CD14-positive monocyte (primary cell): ENCODE results near the gene DNAJC28. TPM values are rescaled to one million over a fixed set of nuclear protein-coding genes. Genes with fewer than 3 reads are reported as not detected.

ENCODE experiments used
- DNase-seq, 3 donors: peaks; one replicate each; pipeline ENCODE4 v3.0.0-alpha.2; 2011 to 2022
- H2AFZ ChIP-seq: 2 replicates; pipeline ENCODE4 v1.6.0; 2012; ENCODE audit warnings: mild to moderate bottlenecking, low read depth, low read length, inconsistent platforms; ENCODE audit not compliant: insufficient read depth, poor library complexity, severe bottlenecking
- H3K27ac ChIP-seq, 2 donors: 1 replicate in 1 of 2; 2 replicates in 1 of 2; pipeline ENCODE4 v1.5.1; 2012 to 2013; ENCODE audit warnings: low read length in 2 of 2, control low read depth in 1 of 2, inconsistent platforms in 1 of 2, low read depth in 1 of 2, mild to moderate bottlenecking in 1 of 2
- H3K27me3 ChIP-seq, 2 donors: one replicate each; pipeline versions ENCODE4 v1.6.0 to v1.6.1; 2011 to 2013; ENCODE audit warnings: low read length in 2 of 2; ENCODE audit not compliant: control insufficient read depth in 2 of 2, insufficient read depth in 2 of 2
- H3K36me3 ChIP-seq, 2 donors: replicated peaks in 1 of 2; 1 replicate in 1 of 2; 2 replicates in 1 of 2; pipeline versions ENCODE4 v1.5.1 to v1.6.1; 2012 to 2013; ENCODE audit warnings: low read length in 2 of 2, control low read depth in 1 of 2, inconsistent platforms in 1 of 2, mild to moderate bottlenecking in 1 of 2; ENCODE audit not compliant: insufficient read depth in 2 of 2, control insufficient read depth in 1 of 2
- H3K4me1 ChIP-seq, 2 donors: 1 replicate in 1 of 2; 2 replicates in 1 of 2; pipeline versions ENCODE4 v1.5.1 to v1.6.1; 2012 to 2013; ENCODE audit warnings: low read length in 2 of 2, control low read depth in 1 of 2, inconsistent platforms in 1 of 2, mild to moderate bottlenecking in 1 of 2, moderate library complexity in 1 of 2; ENCODE audit not compliant: insufficient read depth in 2 of 2, control insufficient read depth in 1 of 2
- H3K4me2 ChIP-seq: replicated peaks from 2 replicates; pipeline ENCODE3; 2012; ENCODE audit warnings: low read length, moderate library complexity, mild to moderate bottlenecking; ENCODE audit not compliant: poor library complexity, severe bottlenecking; ENCODE audit errors: extremely low read depth
- H3K4me3 ChIP-seq, 3 experiments: fragments of 200-600 bp in 1 of 3; sonication (generic) in 1 of 3; replicated peaks in 1 of 3; 1 replicate in 2 of 3; 2 replicates in 1 of 3; pipeline ENCODE4 v1.5.1; 2011 to 2013; ENCODE audit warnings: low read length in 3 of 3, mild to moderate bottlenecking in 3 of 3, control low read depth in 2 of 3, low read depth in 2 of 3, inconsistent platforms in 1 of 3, moderate library complexity in 1 of 3
- H3K79me2 ChIP-seq: 2 replicates; pipeline ENCODE4 v1.6.0; 2012; ENCODE audit warnings: mild to moderate bottlenecking, control low read depth, inconsistent platforms, low read length, moderate library complexity; ENCODE audit not compliant: insufficient read depth
- H3K9ac ChIP-seq: 2 replicates; pipeline ENCODE4 v1.6.0; 2017; ENCODE audit warnings: low read length, mild to moderate bottlenecking; ENCODE audit not compliant: insufficient read depth, poor library complexity, severe bottlenecking
- H3K9me3 ChIP-seq, 2 donors: replicated peaks in 1 of 2; 1 replicate in 1 of 2; 2 replicates in 1 of 2; pipeline versions ENCODE4 v1.5.1 to v1.6.1; 2012 to 2013; ENCODE audit warnings: low read length in 2 of 2, control low read depth in 1 of 2; ENCODE audit not compliant: control insufficient read depth in 1 of 2, insufficient read depth in 1 of 2
- H4K20me1 ChIP-seq: 2 replicates; pipeline ENCODE4 v1.6.0; 2012; ENCODE audit warnings: mild to moderate bottlenecking, low read length, control low read depth, moderate library complexity; ENCODE audit not compliant: insufficient read depth
- H3K27ac Mint-ChIP-seq, 7 donors: one replicate each; pipeline ENCODE4 v1.8.0; 2020; ENCODE audit warnings: mild to moderate bottlenecking in 7 of 7, mixed read lengths in 7 of 7, moderate library complexity in 6 of 7, inconsistent platforms in 2 of 7
- H3K27me3 Mint-ChIP-seq, 3 donors: one replicate each; pipeline ENCODE4 v1.8.0; 2021 to 2022; ENCODE audit warnings: low read depth in 3 of 3, mild to moderate bottlenecking in 3 of 3, mixed read lengths in 3 of 3, moderate library complexity in 3 of 3, inconsistent platforms in 1 of 3
- H3K36me3 Mint-ChIP-seq, 2 donors: one replicate each; pipeline ENCODE4 v1.8.0; 2020; ENCODE audit warnings: mixed read lengths in 2 of 2, inconsistent platforms in 1 of 2, mild to moderate bottlenecking in 1 of 2
- H3K4me1 Mint-ChIP-seq: one replicate; pipeline ENCODE4 v1.8.0; 2020; ENCODE audit warnings: mild to moderate bottlenecking, mixed read lengths
- H3K4me3 Mint-ChIP-seq, 2 donors: one replicate each; pipeline ENCODE4 v1.8.0; 2020; ENCODE audit warnings: mild to moderate bottlenecking in 2 of 2, mixed read lengths in 2 of 2, moderate library complexity in 1 of 2
- H3K9me3 Mint-ChIP-seq, 7 donors: one replicate each; pipeline ENCODE4 v1.8.0; 2020 to 2022; ENCODE audit warnings: mixed read lengths in 7 of 7, mild to moderate bottlenecking in 6 of 7, moderate library complexity in 6 of 7, inconsistent platforms in 2 of 7
- CTCF ChIP-seq: fragments of 200-600 bp; IDR thresholded peaks from one replicate; pipeline ENCODE4 v1.8.0; 2022; ENCODE audit warnings: antibody characterized with exemption, mild to moderate bottlenecking
- WGBS: methylation state at CpG from one replicate; pipeline ENCODE4 v1.1.5; 2013; ENCODE audit warnings: missing lambda C conversion rate; ENCODE audit not compliant: insufficient coverage; 5-methylcytosine and 5-hydroxymethylcytosine counted together
- intact Hi-C, 2 donors: fragments of 100-400 bp; cut with micrococcal nuclease; formaldehyde crosslinking; loops; one replicate each; pipeline versions ENCODE4 v1.15.0 to v1.15.1; 2023
- polyA plus RNA-seq, 3 donors: library from polyadenylated mRNA; depleted of rRNA in 1 of 3; unstranded in 2 of 3; stranded (reverse) in 1 of 3; fragments of 300-500 nt in 2 of 3; fragments of >200 nt in 1 of 3; fragmentation: Illumina TruSeq in 2 of 3; gene quantifications; 1 replicate in 2 of 3; 2 replicates in 1 of 3; pipeline ENCODE4 v1.2.3, GENCODE V29; 2012 to 2021

DNAJC28 gene
- polyA plus RNA-seq, 3 donors = 0.21 to 1.1 (median 0.26) TPM

- Histone ChIP-seq H3K27me3 (no peaks in the 10 kb centered on the region), H3K4me1 (no peaks in the 10 kb centered on the region), H3K36me3 (peaks cover 23 to 60% of the 10 kb centered on the region in 2 donors), H3K9me3 (no peaks in the 10 kb centered on the region), H2AFZ (no peak overlapping the region), H3K27ac (no peak overlapping the region), H3K9ac (no peak overlapping the region), H3K4me3 (no peak overlapping the region), H3K79me2 (no peaks in the 10 kb centered on the region), H4K20me1 (no peaks in the 10 kb centered on the region), H3K4me2 (no peak overlapping the region)
- Mint-ChIP-seq H3K27me3 (no peaks in the 10 kb centered on the region), H3K36me3 (peaks cover 36 to 52% of the 10 kb centered on the region in 2 donors), H3K9me3 (no peaks in the 10 kb centered on the region), H3K27ac (no peak overlapping the region), H3K4me1 (no peaks in the 10 kb centered on the region), H3K4me3 (no peak overlapping the region)
- DNase-seq = no peak
- WGBS = 100% methylated on average over 1 of the region's 5 CpGs
- TF ChIP-seq CTCF = no peak
- intact Hi-C loops = no loop called here
Measured at GRCh38 chr21:33461538-33462250, 29.8 kb downstream of the DNAJC28 start.

GRCh38 chr21:33458861-33459260, 32.7 kb downstream of the DNAJC28 start:
- Histone ChIP-seq H2AFZ (no peak overlapping the region), H4K20me1 (no peaks in the 10 kb centered on the region), H3K4me3 (no peak overlapping the region), H3K4me2 (no peak overlapping the region), H3K9me3 (no peaks in the 10 kb centered on the region), H3K36me3 (peaks cover 25 to 67% of the 10 kb centered on the region in 2 donors), H3K4me1 (no peaks in the 10 kb centered on the region), H3K27me3 (no peaks in the 10 kb centered on the region), H3K27ac (no peak overlapping the region), H3K79me2 (no peaks in the 10 kb centered on the region), H3K9ac (no peak overlapping the region)
- no peaks in the 10 kb centered on the region for H3K27me3 Mint-ChIP-seq
- no peak for TF ChIP-seq CTCF
- H3K27ac Mint-ChIP-seq = no peak overlapping the region
- no peaks in the 10 kb centered on the region for H3K4me1 Mint-ChIP-seq
- intact Hi-C loops = no loop called here
- DNase-seq = no peak
- H3K4me3 Mint-ChIP-seq = no peak overlapping the region
- peaks cover 33 to 50% of the 10 kb centered on the region in 2 donors for H3K36me3 Mint-ChIP-seq
- H3K9me3 Mint-ChIP-seq = no peaks in the 10 kb centered on the region
- WGBS = 100% methylated on average over 1 of the region's 3 CpGs
